Mucosa of descending colon (tissue), 3 donors: ENCODE data around the gene GREM2. TPM values are rescaled to one million over a fixed set of nuclear protein-coding genes. Genes with fewer than 3 reads are reported as not detected.

Experiments
- ATAC-seq: fragments of 200-7000 bp; cut with Tn5 transposase; one replicate; pipeline ENCODE4 v1.9.1; 2020; ENCODE audit warnings: mild to moderate bottlenecking, moderate library complexity
- DNase-seq, 3 donors: peaks; one replicate each; pipeline ENCODE4 v3.0.0-alpha.2; 2020
- H3K36me3 ChIP-seq: fragments of 200-600 bp; one replicate; pipeline ENCODE4 v1.8.0; 2021; ENCODE audit warnings: low read depth, mild to moderate bottlenecking
- H3K4me1 ChIP-seq: fragments of 200-600 bp; one replicate; pipeline ENCODE4 v1.8.0; 2021; ENCODE audit warnings: low read depth, mild to moderate bottlenecking
- H3K4me3 ChIP-seq: fragments of 200-600 bp; one replicate; pipeline ENCODE4 v1.8.0; 2021; ENCODE audit warnings: mild to moderate bottlenecking
- H3K9me3 ChIP-seq: fragments of 200-600 bp; one replicate; pipeline ENCODE4 v1.8.0; 2021; ENCODE audit warnings: mild to moderate bottlenecking
- intact Hi-C, 2 donors: fragments of 100-400 bp; cut with DNase I in 1 of 2; cut with micrococcal nuclease in 1 of 2; formaldehyde crosslinking; loops; one replicate each; pipeline versions ENCODE4 v1.11.0 to v1.11.1; 2022; cut with DNase I, micrococcal nuclease
- total RNA-seq, 3 donors: library from RNA; stranded (reverse); fragmentation: NEBNext Ultra II Directional in 2 of 3; extraction: Animal tissue kit (Norgen Biotek cat#: 25700) in 2 of 3; gene quantifications; one replicate each; pipeline versions ENCODE4 v1.2.1 to v1.2.4, GENCODE V29; 2021 to 2023
- TF ChIP-seq, protein P1 (sequence below): fragments of 200-600 bp; IDR thresholded peaks from one replicate; pipeline ENCODE4 v1.8.0; 2022; ENCODE audit warnings: antibody characterized with exemption, mild to moderate bottlenecking
- donor health status: DM: no; HTN: no; CAD: no; lungs with moderate emphysema.
- donor health status: DM: no; HTN: no; CAD: no.
- donor health status: DM: no; HTN: yes; CAD: no.

GREM2 gene
- total RNA-seq, 3 donors from 2014 or later = 5.1 to 25.5 (median 6.0) TPM

DNA sequence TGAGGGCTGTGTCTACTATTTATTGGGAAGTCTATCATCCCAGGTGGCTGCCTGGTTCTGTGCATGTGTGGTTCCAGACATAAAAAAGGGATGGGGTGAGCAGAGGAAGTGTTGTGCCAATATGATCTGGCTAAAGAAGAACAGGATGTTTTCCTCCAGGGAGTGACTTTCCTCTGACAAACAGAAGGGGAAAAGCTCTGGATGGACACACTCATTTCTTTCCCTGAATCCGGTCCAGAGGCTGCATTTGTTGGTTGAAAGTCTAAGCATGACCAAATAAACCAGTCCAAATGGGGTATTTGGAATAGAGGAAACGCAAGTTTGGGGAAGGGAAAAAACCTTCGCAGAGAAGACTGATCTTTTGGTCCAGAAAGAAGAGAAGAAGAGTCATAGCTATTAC, 12.7 kb downstream of the GREM2 start:
- no peak for ATAC-seq
- H3K9me3 ChIP-seq = no peaks in the 10 kb centered on the region
- intact Hi-C loops = no loop called here
- H3K4me1 ChIP-seq = peaks cover 18% of the 10 kb centered on the region
- TF ChIP-seq, protein P1, sequence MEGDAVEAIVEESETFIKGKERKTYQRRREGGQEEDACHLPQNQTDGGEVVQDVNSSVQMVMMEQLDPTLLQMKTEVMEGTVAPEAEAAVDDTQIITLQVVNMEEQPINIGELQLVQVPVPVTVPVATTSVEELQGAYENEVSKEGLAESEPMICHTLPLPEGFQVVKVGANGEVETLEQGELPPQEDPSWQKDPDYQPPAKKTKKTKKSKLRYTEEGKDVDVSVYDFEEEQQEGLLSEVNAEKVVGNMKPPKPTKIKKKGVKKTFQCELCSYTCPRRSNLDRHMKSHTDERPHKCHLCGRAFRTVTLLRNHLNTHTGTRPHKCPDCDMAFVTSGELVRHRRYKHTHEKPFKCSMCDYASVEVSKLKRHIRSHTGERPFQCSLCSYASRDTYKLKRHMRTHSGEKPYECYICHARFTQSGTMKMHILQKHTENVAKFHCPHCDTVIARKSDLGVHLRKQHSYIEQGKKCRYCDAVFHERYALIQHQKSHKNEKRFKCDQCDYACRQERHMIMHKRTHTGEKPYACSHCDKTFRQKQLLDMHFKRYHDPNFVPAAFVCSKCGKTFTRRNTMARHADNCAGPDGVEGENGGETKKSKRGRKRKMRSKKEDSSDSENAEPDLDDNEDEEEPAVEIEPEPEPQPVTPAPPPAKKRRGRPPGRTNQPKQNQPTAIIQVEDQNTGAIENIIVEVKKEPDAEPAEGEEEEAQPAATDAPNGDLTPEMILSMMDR = no peak
- no peak for DNase-seq
- no peak overlapping the region for H3K4me3 ChIP-seq
- no peaks in the 10 kb centered on the region for H3K36me3 ChIP-seq

GRCh38 chr1:240598216-240599001, 13.5 kb downstream of the GREM2 start:
- H3K4me3 ChIP-seq = no peak overlapping the region
- H3K4me1 ChIP-seq = peaks cover 18% of the 10 kb centered on the region
- ATAC-seq (no peak), DNase-seq (no peak)
- H3K36me3 ChIP-seq = no peaks in the 10 kb centered on the region
- TF ChIP-seq, protein P1 = no peak
- H3K9me3 ChIP-seq = no peaks in the 10 kb centered on the region
- intact Hi-C loops = no loop called here

GRCh38 chr1:240597153-240597745, 14.7 kb downstream of the GREM2 start:
- TF ChIP-seq, protein P1 = no peak
- H3K4me1 ChIP-seq = peaks cover 18% of the 10 kb centered on the region
- H3K36me3 ChIP-seq = no peaks in the 10 kb centered on the region
- H3K9me3 ChIP-seq = no peaks in the 10 kb centered on the region
- DNase-seq (no peak), ATAC-seq (peak; percentile 51)
- intact Hi-C loops = no loop called here
- no peak overlapping the region for H3K4me3 ChIP-seq

DNA sequence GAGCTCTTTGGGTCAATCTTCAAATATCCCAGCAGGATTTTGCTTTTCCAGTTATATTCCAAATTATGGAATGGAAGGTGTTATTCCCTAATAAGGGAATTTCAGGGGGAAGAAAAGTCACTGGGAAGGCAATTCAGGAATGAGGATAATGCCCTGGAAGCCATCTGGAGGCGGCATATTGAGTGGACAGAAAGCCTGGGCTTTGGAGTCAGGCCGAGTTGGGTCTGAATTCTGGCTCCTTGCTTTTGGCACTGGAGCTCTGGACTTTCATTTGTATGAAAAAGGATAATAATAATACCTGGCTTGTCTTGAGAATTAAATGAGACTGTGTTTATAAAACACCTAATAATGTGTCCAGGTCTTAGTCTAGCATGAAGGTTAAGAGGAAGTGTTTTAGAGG, 16.5 kb downstream of the GREM2 start:
- no peak overlapping the region for H3K4me3 ChIP-seq
- H3K4me1 ChIP-seq = peaks cover 18% of the 10 kb centered on the region
- no peaks in the 10 kb centered on the region for H3K36me3 ChIP-seq
- DNase-seq (no peak), ATAC-seq (no peak)
- H3K9me3 ChIP-seq = no peaks in the 10 kb centered on the region
- TF ChIP-seq, protein P1 = no peak
- intact Hi-C loops = no loop called here

DNA sequence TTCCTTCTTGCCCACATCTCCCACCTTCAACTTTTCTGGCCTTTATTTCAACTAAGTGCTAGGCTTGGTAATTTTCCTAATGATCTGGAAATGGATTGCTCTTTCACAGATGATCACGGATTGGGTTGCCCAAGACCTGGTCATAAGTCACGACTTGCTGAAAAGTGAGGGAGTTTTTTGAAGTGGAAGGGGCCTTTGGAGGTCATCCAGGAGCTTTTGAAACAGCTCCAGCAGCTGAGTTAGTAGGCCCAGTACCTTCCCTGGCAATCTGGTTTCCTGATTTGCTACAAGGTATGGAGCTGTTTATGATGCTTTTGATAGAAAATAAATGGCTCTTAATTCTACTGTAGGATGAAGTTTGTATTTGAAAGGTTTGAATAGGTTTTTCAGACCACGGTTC, 20.4 kb downstream of the GREM2 start:
- Histone ChIP-seq H3K4me3 (no peak overlapping the region), H3K4me1 (peaks cover 15% of the 10 kb centered on the region), H3K36me3 (no peaks in the 10 kb centered on the region), H3K9me3 (no peaks in the 10 kb centered on the region)
- intact Hi-C loops = no loop called here
- TF ChIP-seq, protein P1 = no peak
- ATAC-seq (no peak), DNase-seq (no peak)
